BLaER1 treated with 17β-estradiol and CSF1 and Interleukin-3, amounts not matched to agents 10 nM and 100 nM (cell line): ENCODE measurements around the gene MYO15A.

Source experiments
- H3K27ac ChIP-seq, 11 experiments: shearing (Covaris generic); formaldehyde crosslinking; 2 replicates each; pipeline ENCODE4 v1.8.1; 2022
- H3K27me3 ChIP-seq, 11 experiments: shearing (Covaris generic); formaldehyde crosslinking; 2 replicates each; pipeline ENCODE4 v1.8.1; 2022
- H3K36me3 ChIP-seq, 11 experiments: shearing (Covaris generic); formaldehyde crosslinking; 2 replicates each; pipeline ENCODE4 v1.8.1; 2022
- H3K4me1 ChIP-seq, 10 experiments: shearing (Covaris generic); formaldehyde crosslinking; 2 replicates each; pipeline ENCODE4 v1.8.1; 2022
- H3K4me2 ChIP-seq, 11 experiments: shearing (Covaris generic); formaldehyde crosslinking; 2 replicates each; pipeline ENCODE4 v1.8.1; 2022
- H3K4me3 ChIP-seq, 10 experiments: shearing (Covaris generic); formaldehyde crosslinking; 2 replicates each; pipeline ENCODE4 v1.8.1; 2022
- H3K9ac ChIP-seq, 11 experiments: shearing (Covaris generic); formaldehyde crosslinking; 2 replicates each; pipeline ENCODE4 v1.8.1; 2022
- H3K9me3 ChIP-seq, 11 experiments: shearing (Covaris generic); formaldehyde crosslinking; replicated peaks in 1 of 11; 2 replicates each; pipeline ENCODE4 v1.8.1; 2022
- H4K20me1 ChIP-seq, 11 experiments: shearing (Covaris generic); formaldehyde crosslinking; 2 replicates each; pipeline ENCODE4 v1.8.1; 2022
- Cebpa-rat ChIP-seq, 11 experiments: shearing (Covaris generic); IDR thresholded peaks; 2 replicates each; pipeline ENCODE4 v1.8.1; 2022

The MYO15A gene

DNA sequence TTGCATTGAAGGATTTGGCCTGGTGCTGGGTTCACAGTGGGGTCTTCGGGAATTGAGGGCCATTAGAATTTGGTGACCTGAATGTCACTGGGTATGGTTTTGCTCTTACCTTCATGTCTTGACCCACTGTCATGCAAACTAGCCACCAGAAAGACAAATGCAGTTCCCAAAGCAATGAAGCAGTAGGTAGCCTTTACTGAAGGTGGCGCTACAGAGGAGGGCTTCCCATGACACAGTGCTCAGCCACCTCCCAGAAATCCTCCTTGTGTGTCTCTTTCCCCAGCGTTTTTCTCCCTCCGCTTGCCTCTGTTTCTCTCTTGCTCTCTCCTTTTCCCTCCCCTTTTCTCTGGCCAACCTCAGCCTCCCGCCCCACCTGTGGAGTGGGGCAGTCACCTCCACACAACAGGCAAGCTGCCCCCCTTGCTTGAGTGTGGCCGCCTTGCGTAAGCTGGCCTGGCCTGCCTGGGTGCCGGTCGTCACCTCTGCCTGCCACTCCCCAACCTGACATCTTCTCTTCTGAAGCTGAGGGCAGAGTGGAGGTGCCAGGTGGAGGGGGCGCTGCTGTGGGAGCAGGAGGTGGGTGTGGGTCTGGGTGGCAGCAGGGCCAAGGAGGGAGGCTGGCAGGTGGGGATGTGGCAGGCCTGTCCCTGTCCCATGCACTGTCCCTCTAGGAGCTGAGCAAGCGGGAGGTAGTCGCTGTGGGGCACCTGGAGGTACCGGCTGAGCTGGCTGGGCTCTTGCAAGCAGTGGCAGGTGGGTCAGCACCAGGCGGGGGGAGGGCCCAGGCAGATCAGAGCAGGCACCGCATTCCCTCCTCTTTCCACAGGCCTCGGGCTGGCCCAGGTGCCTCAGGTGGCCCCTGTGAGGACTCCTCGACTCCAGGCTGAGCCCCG, 34.7 kb downstream of the MYO15A start:
- Histone ChIP-seq H3K27me3 (no peaks in the 10 kb centered on the region), H3K4me3 (no peak overlapping the region), H3K4me2 (peak overlapping the region in 1 of 11 experiments; percentile 44; a peak in 1 of 22 replicates), H3K4me1 (peaks cover 11 to 18% (median 14%) of the 10 kb centered on the region in 10 experiments; a peak in 19 of 20 replicates), H3K27ac (no peak overlapping the region), H3K9me3 (no peaks in the 10 kb centered on the region), H3K9ac (no peak overlapping the region), H4K20me1 (peaks cover 0 to 9% (median 0%) of the 10 kb centered on the region in 11 experiments; a peak in 1 of 22 replicates), H3K36me3 (no peaks in the 10 kb centered on the region)
- TF ChIP-seq Cebpa-rat (IDR thresholded peaks at IDR 0.05): no peak

DNA sequence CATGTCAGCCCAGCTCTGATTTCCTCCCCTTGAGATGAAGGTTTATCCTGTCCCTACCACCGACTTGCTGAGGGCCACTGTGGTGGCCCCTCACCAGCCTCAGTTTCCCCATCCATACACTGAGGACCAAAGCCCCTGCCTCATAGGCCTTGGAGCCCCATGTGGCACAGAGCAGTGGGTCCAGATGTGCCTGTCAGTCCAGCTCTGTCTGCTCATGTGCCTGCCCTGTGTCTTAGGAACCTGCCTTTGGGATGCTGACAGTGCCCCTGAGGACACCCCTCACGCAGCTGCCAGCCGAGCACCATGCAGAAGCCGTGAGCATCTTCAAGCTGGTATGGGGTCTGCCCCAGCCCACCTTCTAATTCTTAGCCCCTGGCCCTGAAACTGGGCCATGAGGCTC, 35.7 kb downstream of the MYO15A start:
- Histone ChIP-seq H3K27me3 (no peaks in the 10 kb centered on the region), H3K27ac (no peak overlapping the region)
- no peak for TF ChIP-seq Cebpa-rat (IDR thresholded peaks at IDR 0.05)

DNA sequence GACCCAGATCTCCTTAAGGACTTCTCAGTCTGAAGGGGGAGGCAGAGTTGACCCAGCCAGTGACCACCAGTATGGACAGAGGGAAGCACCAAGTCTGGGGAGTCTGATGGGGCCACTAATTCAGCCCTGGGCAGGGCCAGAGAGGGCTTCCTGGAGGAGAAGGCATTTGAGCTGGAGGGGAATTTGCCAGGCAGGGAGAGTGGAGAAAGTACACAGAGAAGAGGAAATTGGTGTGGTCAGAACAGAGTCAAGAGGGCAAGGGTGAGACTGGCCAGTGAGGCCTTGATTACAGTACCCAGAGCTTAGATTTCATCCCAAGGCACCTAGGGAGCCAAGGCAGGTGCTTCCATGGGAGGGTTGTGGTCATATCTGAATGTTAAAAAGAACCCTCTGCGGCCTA, 36.3 kb downstream of the MYO15A start:
- peaks cover 0 to 9% (median 0%) of the 10 kb centered on the region in 11 experiments; a peak in 1 of 22 replicates for H4K20me1 ChIP-seq
- no peak for TF ChIP-seq Cebpa-rat (IDR thresholded peaks at IDR 0.05)
- peak overlapping the region; percentile 22 to 55 (median 44); a peak in 20 of 22 replicates for H3K4me2 ChIP-seq
- peak overlapping the region in 1 of 11 experiments; percentile 16; a peak in 1 of 22 replicates for H3K9ac ChIP-seq
- no peaks in the 10 kb centered on the region for H3K36me3 ChIP-seq
- no peak overlapping the region for H3K27ac ChIP-seq
- no peaks in the 10 kb centered on the region for H3K9me3 ChIP-seq
- H3K4me3 ChIP-seq: no peak overlapping the region
- H3K4me1 ChIP-seq: peaks cover 11 to 18% (median 14%) of the 10 kb centered on the region in 10 experiments; a peak in 19 of 20 replicates
- H3K27me3 ChIP-seq: no peaks in the 10 kb centered on the region

More for the DNA sequence above, 35.7 kb downstream of the MYO15A start:
- Histone ChIP-seq H3K36me3 (no peaks in the 10 kb centered on the region), H3K4me3 (no peak overlapping the region), H3K4me1 (peaks cover 11 to 18% (median 14%) of the 10 kb centered on the region in 10 experiments; a peak in 19 of 20 replicates), H3K4me2 (peak overlapping the region; percentile 22 to 55 (median 44); a peak in 21 of 22 replicates), H3K9me3 (no peaks in the 10 kb centered on the region), H3K9ac (peak overlapping the region in 2 of 11 experiments; percentile 2 to 16; a peak in 1 of 22 replicates), H4K20me1 (peaks cover 0 to 9% (median 0%) of the 10 kb centered on the region in 11 experiments; a peak in 1 of 22 replicates)

DNA sequence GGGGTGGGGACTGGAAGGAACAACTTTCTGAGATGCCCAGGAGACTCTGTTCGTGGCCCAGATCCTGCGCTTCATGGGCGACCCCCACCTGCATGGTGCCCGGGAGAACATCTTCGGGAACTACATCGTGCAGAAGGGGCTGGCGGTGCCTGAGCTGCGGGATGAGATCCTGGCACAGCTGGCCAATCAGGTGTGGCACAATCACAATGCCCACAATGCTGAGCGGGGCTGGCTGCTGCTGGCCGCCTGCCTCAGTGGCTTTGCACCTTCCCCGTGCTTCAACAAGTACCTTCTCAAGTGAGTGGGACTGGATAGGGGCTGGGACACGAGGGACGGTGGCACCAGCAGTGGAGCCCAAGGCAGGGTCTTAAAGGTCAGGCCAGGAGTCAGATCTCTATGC, 37.3 kb downstream of the MYO15A start:
- no peaks in the 10 kb centered on the region for H3K9me3 ChIP-seq
- H3K27ac ChIP-seq: no peak overlapping the region
- H4K20me1 ChIP-seq: peaks cover 0 to 2% (median 0%) of the 10 kb centered on the region in 11 experiments; a peak in 1 of 22 replicates
- no peak for TF ChIP-seq Cebpa-rat (IDR thresholded peaks at IDR 0.05)
- H3K4me3 ChIP-seq: no peak overlapping the region
- no peak overlapping the region for H3K9ac ChIP-seq
- H3K27me3 ChIP-seq: no peaks in the 10 kb centered on the region
- no peaks in the 10 kb centered on the region for H3K36me3 ChIP-seq
- no peak overlapping the region for H3K4me2 ChIP-seq
- peaks cover 11 to 18% (median 14%) of the 10 kb centered on the region in 10 experiments; a peak in 19 of 20 replicates for H3K4me1 ChIP-seq

DNA sequence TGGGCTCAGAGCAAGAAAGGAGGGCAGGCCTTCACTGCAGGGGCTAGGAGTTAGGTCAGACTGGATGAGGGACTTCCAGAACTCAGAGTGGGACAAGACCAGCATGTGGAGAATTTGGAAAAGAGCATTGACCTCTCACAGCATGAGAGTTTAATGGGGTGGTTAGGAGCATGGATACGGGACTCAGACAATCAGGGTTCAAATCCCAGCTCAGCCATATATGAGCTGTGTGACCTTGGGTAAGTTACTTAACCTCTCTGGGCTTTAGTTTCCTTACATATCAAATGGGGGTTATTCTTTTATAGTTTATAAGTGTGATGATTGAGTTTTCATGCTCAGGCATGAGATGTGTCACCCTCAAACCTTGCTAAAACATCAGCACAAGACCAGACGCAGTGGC, 37.7 kb downstream of the MYO15A start:
- Histone ChIP-seq H4K20me1 (no peaks in the 10 kb centered on the region; a peak in 1 of 22 replicates), H3K27ac (no peak overlapping the region)

DNA sequence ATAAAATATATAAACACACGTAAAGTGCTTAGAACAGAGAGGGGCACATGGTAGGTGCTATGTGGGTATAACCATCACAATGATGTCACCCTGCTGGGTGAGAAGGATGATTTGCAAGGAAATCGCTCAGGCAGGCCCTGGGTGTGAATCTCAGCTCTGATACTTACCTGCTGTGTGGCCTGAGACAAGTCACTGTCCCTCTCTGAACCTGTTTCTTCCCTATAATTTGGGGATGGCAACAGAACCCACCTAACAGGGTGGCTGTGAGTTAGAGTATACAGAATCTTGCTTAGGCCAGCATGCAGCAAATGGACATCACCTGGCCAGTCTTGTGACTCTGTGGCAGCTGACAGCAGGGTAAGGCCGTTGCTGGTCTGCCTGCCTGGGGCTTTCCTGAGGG, 38.4 kb downstream of the MYO15A start:
- Histone ChIP-seq H3K27ac (no peak overlapping the region), H3K4me2 (no peak overlapping the region), H3K4me3 (no peak overlapping the region), H4K20me1 (no peaks in the 10 kb centered on the region; a peak in 1 of 22 replicates), H3K4me1 (peaks cover 11 to 18% (median 14%) of the 10 kb centered on the region in 10 experiments; a peak in 19 of 20 replicates), H3K27me3 (no peaks in the 10 kb centered on the region), H3K36me3 (no peaks in the 10 kb centered on the region), H3K9ac (no peak overlapping the region), H3K9me3 (no peaks in the 10 kb centered on the region)
- no peak for TF ChIP-seq Cebpa-rat (IDR thresholded peaks at IDR 0.05)

More for the DNA sequence above, 37.7 kb downstream of the MYO15A start:
- H3K36me3 ChIP-seq: no peaks in the 10 kb centered on the region
- H3K9ac ChIP-seq: no peak overlapping the region
- H3K9me3 ChIP-seq: no peaks in the 10 kb centered on the region
- H3K4me1 ChIP-seq: peaks cover 11 to 18% (median 14%) of the 10 kb centered on the region in 10 experiments; a peak in 19 of 20 replicates
- TF ChIP-seq Cebpa-rat (IDR thresholded peaks at IDR 0.05): no peak
- no peak overlapping the region for H3K4me2 ChIP-seq
- H3K4me3 ChIP-seq: no peak overlapping the region
- H3K27me3 ChIP-seq: no peaks in the 10 kb centered on the region

DNA sequence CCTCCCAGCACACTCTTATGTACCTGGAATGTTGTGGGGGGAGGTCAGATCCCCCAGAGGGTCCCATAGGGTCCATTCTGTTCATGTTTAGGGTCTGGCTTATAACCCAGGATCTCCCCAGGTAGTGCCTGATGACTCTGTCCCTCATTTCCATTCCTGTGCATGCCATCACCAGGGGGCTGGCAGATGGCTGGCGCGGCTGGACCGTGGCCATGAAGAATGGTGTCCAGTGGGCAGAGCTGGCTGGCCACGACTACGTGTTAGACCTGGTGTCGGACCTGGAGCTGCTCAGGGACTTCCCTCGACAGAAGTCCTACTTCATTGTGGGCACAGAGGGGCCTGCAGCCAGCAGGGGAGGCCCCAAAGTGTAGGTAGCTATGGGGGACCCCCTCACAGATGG, 40.0 kb downstream of the MYO15A start:
- Histone ChIP-seq H3K4me3 (no peak overlapping the region), H3K4me2 (no peak overlapping the region), H3K36me3 (no peaks in the 10 kb centered on the region), H4K20me1 (no peaks in the 10 kb centered on the region; a peak in 1 of 22 replicates), H3K9me3 (no peaks in the 10 kb centered on the region), H3K27me3 (no peaks in the 10 kb centered on the region), H3K27ac (no peak overlapping the region), H3K9ac (no peak overlapping the region), H3K4me1 (peaks cover 20 to 28% (median 25%) of the 10 kb centered on the region in 10 experiments)
- TF ChIP-seq Cebpa-rat (IDR thresholded peaks at IDR 0.05): no peak

DNA sequence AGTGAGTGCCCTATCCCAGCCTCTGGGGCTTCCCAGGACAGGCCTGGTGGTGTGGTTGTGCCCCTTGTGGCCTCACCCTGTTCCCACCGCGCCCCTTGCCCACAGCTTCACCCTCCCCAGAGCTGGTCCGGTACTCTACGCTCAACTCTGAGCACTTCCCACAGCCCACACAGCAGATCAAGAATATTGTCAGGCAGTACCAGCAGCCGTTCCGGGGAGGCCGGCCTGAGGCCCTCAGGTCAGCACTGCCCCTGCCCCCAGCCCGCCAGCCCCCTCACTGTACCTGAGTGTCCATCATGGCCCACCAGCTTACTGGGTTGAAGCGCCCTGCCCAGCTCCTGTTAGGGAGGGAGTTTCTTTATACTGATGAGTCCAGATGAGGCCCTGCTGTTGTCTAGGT, 42.7 kb downstream of the MYO15A start:
- Histone ChIP-seq H3K4me1 (peaks cover 11 to 30% (median 22%) of the 10 kb centered on the region in 10 experiments), H3K27me3 (no peaks in the 10 kb centered on the region), H4K20me1 (no peaks in the 10 kb centered on the region), H3K27ac (no peak overlapping the region), H3K4me2 (no peak overlapping the region), H3K9me3 (no peaks in the 10 kb centered on the region), H3K36me3 (no peaks in the 10 kb centered on the region), H3K9ac (no peak overlapping the region), H3K4me3 (no peak overlapping the region)
- TF ChIP-seq Cebpa-rat (IDR thresholded peaks at IDR 0.05): no peak

DNA sequence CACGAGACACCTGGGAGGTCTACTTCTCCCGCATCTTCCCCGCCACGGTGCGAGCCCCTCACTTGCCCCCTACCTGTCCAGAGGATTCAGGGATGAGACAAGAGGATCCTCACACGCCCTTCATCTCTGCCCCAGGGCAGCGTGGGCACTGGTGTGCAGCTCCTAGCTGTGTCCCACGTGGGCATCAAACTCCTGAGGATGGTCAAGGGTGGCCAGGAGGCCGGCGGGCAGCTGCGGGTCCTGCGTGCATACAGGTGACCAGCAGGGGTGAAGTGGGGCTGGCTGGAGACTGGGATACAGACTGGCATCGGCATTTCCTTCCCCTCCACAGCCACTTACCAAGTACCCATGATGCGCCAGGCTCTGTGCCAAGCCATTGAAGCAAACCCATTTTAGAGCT, 46.6 kb downstream of the MYO15A start:
- no peaks in the 10 kb centered on the region for H4K20me1 ChIP-seq
- no peak overlapping the region for H3K9ac ChIP-seq
- H3K9me3 ChIP-seq: no peaks in the 10 kb centered on the region
- no peak overlapping the region for H3K4me3 ChIP-seq
- no peaks in the 10 kb centered on the region for H3K27me3 ChIP-seq
- TF ChIP-seq Cebpa-rat (IDR thresholded peaks at IDR 0.05): no peak
- no peaks in the 10 kb centered on the region for H3K36me3 ChIP-seq
- H3K4me2 ChIP-seq: no peak overlapping the region
- no peak overlapping the region for H3K27ac ChIP-seq
- H3K4me1 ChIP-seq: peaks cover 23 to 60% (median 33%) of the 10 kb centered on the region in 10 experiments
